CD4-positive, alpha-beta T cell (primary cell): ENCODE data around the gene PTDSS2. TPM values are rescaled to one million over a fixed set of nuclear protein-coding genes. Genes with fewer than 3 reads are reported as not detected.

Experiments used
- ATAC-seq: fragments of 200-7000 bp; cut with Tn5 transposase; one replicate; pipeline ENCODE4 v1.10.0; 2022; ENCODE audit warnings: mild to moderate bottlenecking; ENCODE audit not compliant: poor library complexity
- CTCF ChIA-PET: fragments of 350-600 bp; sonication (Branson Sonifier 250); formaldehyde crosslinking; loops from one replicate; lab custom pipeline; 2021; ENCODE audit warnings: antibody characterized with exemption, inconsistent platforms; lab: Charles Lee
- POLR2A ChIA-PET: fragments of 350-600 bp; sonication (Branson Sonifier 250); formaldehyde crosslinking; loops from one replicate; lab custom pipeline; 2021; ENCODE audit warnings: antibody characterized with exemption, inconsistent platforms; lab: Charles Lee
- DNase-seq, 14 experiments: peaks; one replicate each; pipeline ENCODE4 v3.0.0-alpha.2; 2013 to 2020; ENCODE audit warnings: mixed read lengths in 2 of 14
- H3K27ac ChIP-seq, 2 donors: one replicate each; pipeline versions ENCODE4 v1.5.1 to v1.7.0; 2013; ENCODE audit warnings: low read length in 2 of 2, low read depth in 1 of 2, mild to moderate bottlenecking in 1 of 2
- H3K27me3 ChIP-seq, 2 experiments: 1 replicate in 1 of 2; 2 replicates in 1 of 2; pipeline versions ENCODE4 v1.6.1 to v1.7.0; 2013; ENCODE audit warnings: low read length in 2 of 2, control low read depth in 1 of 2, mild to moderate bottlenecking in 1 of 2, moderate library complexity in 1 of 2; ENCODE audit not compliant: insufficient read depth in 2 of 2, control insufficient read depth in 1 of 2
- H3K36me3 ChIP-seq: one replicate; pipeline ENCODE4 v1.6.1; 2013; ENCODE audit warnings: low read length, control low read depth; ENCODE audit not compliant: insufficient read depth
- H3K4me1 ChIP-seq: one replicate; pipeline ENCODE4 v1.6.1; 2013; ENCODE audit warnings: low read length, control low read depth; ENCODE audit not compliant: insufficient read depth
- H3K4me3 ChIP-seq: one replicate; pipeline ENCODE4 v1.5.1; 2013; ENCODE audit warnings: mild to moderate bottlenecking, low read length, moderate library complexity
- H3K9me3 ChIP-seq, 2 experiments: 1 replicate in 1 of 2; 2 replicates in 1 of 2; pipeline versions ENCODE4 v1.6.1 to v1.7.0; 2013; ENCODE audit warnings: low read length in 2 of 2, mild to moderate bottlenecking in 2 of 2, control low read depth in 1 of 2, moderate library complexity in 1 of 2; ENCODE audit not compliant: control insufficient read depth in 1 of 2, insufficient read depth in 1 of 2
- H3K27ac Mint-ChIP-seq: one replicate; pipeline ENCODE4 v1.8.0; 2020; ENCODE audit warnings: mixed read lengths
- H3K27me3 Mint-ChIP-seq: one replicate; pipeline ENCODE4 v1.8.0; 2021; ENCODE audit warnings: mixed read lengths
- H3K36me3 Mint-ChIP-seq: one replicate; pipeline ENCODE4 v1.8.0; 2021; ENCODE audit warnings: low read depth, mixed read lengths
- H3K4me1 Mint-ChIP-seq: one replicate; pipeline ENCODE4 v1.8.0; 2021; ENCODE audit warnings: low read depth, mixed read lengths
- H3K4me3 Mint-ChIP-seq: one replicate; pipeline ENCODE4 v1.8.0; 2020; ENCODE audit warnings: mild to moderate bottlenecking, mixed read lengths
- H3K9me3 Mint-ChIP-seq: one replicate; pipeline ENCODE4 v1.8.0; 2020; ENCODE audit warnings: mixed read lengths
- intact Hi-C, 2 experiments: fragments of 100-400 bp; cut with DNase I in 1 of 2; cut with micrococcal nuclease in 1 of 2; formaldehyde crosslinking; loops; one replicate each; pipeline versions ENCODE4 v1.15.1 to v1.9.0; 2023 to 2025; cut with DNase I, micrococcal nuclease
- total RNA-seq, 174 experiments: library from RNA in 2 of 174; stranded (reverse) in 2 of 174; gene quantifications; one replicate each; pipeline ENCODE4 v1.2.3 and lab custom pipeline; 2021 to 2026
- TF ChIP-seq, protein P1 (sequence below): fragments of 200-600 bp; IDR thresholded peaks from one replicate; pipeline ENCODE4 v1.8.0; 2022; ENCODE audit warnings: antibody characterized with exemption, mild to moderate bottlenecking

Gene PTDSS2
- total RNA-seq, 2 experiments from 2014 or later: 15.2 to 18.4 TPM

DNA sequence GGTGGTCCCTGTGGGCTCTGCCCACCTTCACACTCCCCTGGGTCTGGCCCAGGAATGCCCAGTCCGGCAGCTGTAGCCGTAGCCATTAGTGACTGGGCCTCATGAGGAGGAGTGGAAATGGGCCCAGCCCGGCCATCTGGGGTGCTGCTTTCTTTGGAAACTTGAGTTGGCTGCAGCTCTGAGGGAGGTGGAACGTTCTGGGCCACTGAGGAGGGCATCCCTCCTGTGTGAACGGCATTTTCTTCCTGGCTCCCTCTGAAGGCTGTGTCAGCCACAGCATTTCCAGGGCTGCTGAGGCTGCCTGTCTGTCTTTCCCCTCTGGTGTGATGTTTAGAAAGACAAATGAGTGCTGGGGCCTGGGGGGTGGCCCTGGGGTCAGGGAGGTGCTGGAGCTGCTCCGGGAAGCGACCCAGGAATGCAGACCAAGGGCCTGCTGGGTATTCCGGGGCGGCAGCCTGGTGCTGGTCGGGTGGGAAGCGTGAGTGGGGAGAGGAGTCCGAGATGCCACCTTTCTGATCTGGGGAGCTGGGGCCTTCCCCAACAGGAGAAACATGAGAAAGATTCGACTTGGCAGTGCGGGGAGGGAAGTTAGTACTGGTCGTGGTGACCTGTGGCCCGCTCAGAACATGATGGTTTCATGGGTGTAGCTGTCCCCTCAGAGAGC lies 27.1 kb downstream of the PTDSS2 start:
- Mint-ChIP-seq H3K27ac (no peak overlapping the region), H3K36me3 (no peaks in the 10 kb centered on the region)
- CTCF ChIA-PET: no interaction called here

DNA sequence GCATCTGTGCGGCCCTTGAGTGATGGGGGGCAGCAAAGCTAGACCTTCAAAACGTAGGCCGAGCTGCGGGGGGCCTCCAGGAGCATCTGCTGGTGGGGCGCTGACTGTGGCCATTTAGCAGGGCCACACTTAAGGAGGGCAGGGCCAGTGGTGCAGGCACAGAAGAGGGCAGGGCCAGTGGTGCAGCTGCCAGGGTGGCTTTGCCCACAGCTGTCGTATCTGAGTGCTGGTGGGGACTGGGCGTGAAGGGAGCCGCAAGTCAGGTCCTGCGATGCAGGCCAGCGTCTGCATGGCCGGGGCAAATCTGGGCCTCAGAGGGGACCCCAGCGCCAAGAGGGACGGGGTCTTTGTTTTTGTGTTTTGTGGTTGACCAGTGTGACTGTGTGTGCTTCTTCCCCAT lies 29.2 kb downstream of the PTDSS2 start:
- intact Hi-C loops: no loop called here
- ATAC-seq (no peak), DNase-seq (no peak)
- CTCF ChIA-PET: no interaction called here
- Histone ChIP-seq H3K27ac (no peak overlapping the region), H3K27me3 (no peaks in the 10 kb centered on the region), H3K4me3 (no peak overlapping the region), H3K9me3 (no peaks in the 10 kb centered on the region), H3K4me1 (no peaks in the 10 kb centered on the region), H3K36me3 (no peaks in the 10 kb centered on the region)
- TF ChIP-seq, protein P1, sequence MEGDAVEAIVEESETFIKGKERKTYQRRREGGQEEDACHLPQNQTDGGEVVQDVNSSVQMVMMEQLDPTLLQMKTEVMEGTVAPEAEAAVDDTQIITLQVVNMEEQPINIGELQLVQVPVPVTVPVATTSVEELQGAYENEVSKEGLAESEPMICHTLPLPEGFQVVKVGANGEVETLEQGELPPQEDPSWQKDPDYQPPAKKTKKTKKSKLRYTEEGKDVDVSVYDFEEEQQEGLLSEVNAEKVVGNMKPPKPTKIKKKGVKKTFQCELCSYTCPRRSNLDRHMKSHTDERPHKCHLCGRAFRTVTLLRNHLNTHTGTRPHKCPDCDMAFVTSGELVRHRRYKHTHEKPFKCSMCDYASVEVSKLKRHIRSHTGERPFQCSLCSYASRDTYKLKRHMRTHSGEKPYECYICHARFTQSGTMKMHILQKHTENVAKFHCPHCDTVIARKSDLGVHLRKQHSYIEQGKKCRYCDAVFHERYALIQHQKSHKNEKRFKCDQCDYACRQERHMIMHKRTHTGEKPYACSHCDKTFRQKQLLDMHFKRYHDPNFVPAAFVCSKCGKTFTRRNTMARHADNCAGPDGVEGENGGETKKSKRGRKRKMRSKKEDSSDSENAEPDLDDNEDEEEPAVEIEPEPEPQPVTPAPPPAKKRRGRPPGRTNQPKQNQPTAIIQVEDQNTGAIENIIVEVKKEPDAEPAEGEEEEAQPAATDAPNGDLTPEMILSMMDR: no peak
- Mint-ChIP-seq H3K9me3 (no peaks in the 10 kb centered on the region), H3K27ac (no peak overlapping the region), H3K4me3 (no peak overlapping the region), H3K4me1 (no peaks in the 10 kb centered on the region), H3K27me3 (no peaks in the 10 kb centered on the region), H3K36me3 (no peaks in the 10 kb centered on the region)
- POLR2A ChIA-PET: no interaction called here

More for the DNA sequence above, 27.1 kb downstream of the PTDSS2 start:
- Histone ChIP-seq H3K4me3 (no peak overlapping the region), H3K27ac (no peak overlapping the region), H3K27me3 (no peaks in the 10 kb centered on the region), H3K36me3 (no peaks in the 10 kb centered on the region), H3K9me3 (no peaks in the 10 kb centered on the region), H3K4me1 (no peaks in the 10 kb centered on the region)
- H3K4me3 Mint-ChIP-seq: no peak overlapping the region
- no peaks in the 10 kb centered on the region for H3K9me3 Mint-ChIP-seq
- H3K4me1 Mint-ChIP-seq: no peaks in the 10 kb centered on the region
- no peaks in the 10 kb centered on the region for H3K27me3 Mint-ChIP-seq
- POLR2A ChIA-PET: no interaction called here
- ATAC-seq (no peak), DNase-seq (no peak)
- TF ChIP-seq, protein P1: no peak
- intact Hi-C loops: no loop called here

DNA sequence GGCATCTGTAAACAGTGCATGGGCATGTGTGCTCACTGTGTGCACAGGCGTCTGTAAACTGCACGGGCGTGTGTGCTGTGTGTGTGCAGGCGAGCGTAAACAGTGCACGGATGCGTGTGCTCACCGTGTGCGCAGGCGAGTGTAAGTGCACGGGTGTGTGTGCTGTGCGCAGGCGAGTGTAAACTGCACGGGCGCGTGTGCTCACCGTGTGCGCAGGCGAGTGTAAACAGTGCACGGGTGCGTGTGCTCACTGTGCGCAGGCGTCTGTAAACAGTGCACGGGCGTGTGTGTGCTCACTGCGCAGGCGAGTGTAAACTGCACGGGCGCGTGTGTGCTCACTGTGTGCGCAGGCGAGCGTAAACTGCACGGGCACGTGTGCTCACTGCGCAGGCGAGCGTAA lies 34.5 kb downstream of the PTDSS2 start:
- H3K36me3 Mint-ChIP-seq: no peaks in the 10 kb centered on the region
- CTCF ChIA-PET: no interaction called here
- H3K27ac Mint-ChIP-seq: no peak overlapping the region
- no peaks in the 10 kb centered on the region for H3K4me1 Mint-ChIP-seq
- H3K27me3 Mint-ChIP-seq: no peaks in the 10 kb centered on the region
- ATAC-seq (no peak), DNase-seq (no peak)
- TF ChIP-seq, protein P1: no peak
- peaks cover 0 to 3% of the 10 kb centered on the region in 2 experiments for H3K9me3 ChIP-seq
- no peaks in the 10 kb centered on the region for H3K36me3 ChIP-seq
- no peak overlapping the region for H3K27ac ChIP-seq
- H3K4me3 ChIP-seq: no peak overlapping the region
- H3K4me1 ChIP-seq: no peaks in the 10 kb centered on the region
- no peaks in the 10 kb centered on the region for H3K9me3 Mint-ChIP-seq
- no peak overlapping the region for H3K4me3 Mint-ChIP-seq
- POLR2A ChIA-PET: no interaction called here
- intact Hi-C loops: no loop called here
- H3K27me3 ChIP-seq: no peaks in the 10 kb centered on the region
